IMR-90 (cell line): ENCODE measurements around the gene MPRIP. TPM values are rescaled to one million over a fixed set of nuclear protein-coding genes. Genes with fewer than 3 reads are reported as not detected.

ENCODE experiments used
- ATAC-seq: fragments of 200-7000 bp; cut with Tn5 transposase; 2 replicates; pipeline ENCODE4 v1.9.1; 2020; ENCODE audit warnings: low read depth, mild to moderate bottlenecking, moderate library complexity
- BruUV-seq: library from RNA; stranded (reverse); fragments of 400-500 nt; replicated peaks from 2 replicates; lab custom pipeline; 2021; lab: Mats Ljungman, UMichigan
- CTCF ChIA-PET: fragments of 300-600 bp; formaldehyde crosslinking; extraction: SDS; loops from one replicate; lab custom pipeline; 2021; ENCODE audit warnings: antibody characterized with exemption; lab: Yijun Ruan, JAX
- POLR2A ChIA-PET: fragments of 300-600 bp; sonication (Branson Sonifier 250); formaldehyde crosslinking; loops from one replicate; lab custom pipeline; 2022; ENCODE audit warnings: antibody characterized with exemption; ENCODE audit not compliant: unreplicated experiment; lab: Charles Lee
- DNase-seq: peaks from one replicate; pipeline ENCODE4 v3.0.0; 2013
- H2AFZ ChIP-seq: replicated peaks from 2 replicates; pipeline ENCODE3; 2013; ENCODE audit warnings: low read length, mild to moderate bottlenecking; ENCODE audit not compliant: poor library complexity
- H2AK5ac ChIP-seq: 2 replicates; pipeline ENCODE4 v1.6.1; 2013; ENCODE audit warnings: low read depth, low read length, inconsistent platforms
- H2AK9ac ChIP-seq: replicated peaks from 2 replicates; pipeline ENCODE3; 2013; ENCODE audit warnings: mild to moderate bottlenecking, low read depth, low read length, moderate library complexity; ENCODE audit not compliant: poor library complexity
- H2BK120ac ChIP-seq: 2 replicates; pipeline ENCODE4 v1.6.1; 2013; ENCODE audit warnings: low read depth, low read length, inconsistent platforms
- H2BK15ac ChIP-seq: 3 replicates; pipeline ENCODE4 v1.6.1; 2013; ENCODE audit warnings: low read depth, low read length, inconsistent platforms
- H2BK20ac ChIP-seq: 2 replicates; pipeline ENCODE4 v1.6.1; 2013; ENCODE audit warnings: low read depth, mild to moderate bottlenecking, inconsistent platforms, low read length, moderate library complexity
- H2BK5ac ChIP-seq: 2 replicates; pipeline ENCODE4 v1.6.1; 2013; ENCODE audit warnings: mild to moderate bottlenecking, low read depth, low read length, inconsistent platforms; ENCODE audit not compliant: poor library complexity, severe bottlenecking
- H3K14ac ChIP-seq: replicated peaks from 2 replicates; pipeline ENCODE4 v1.6.1; 2013; ENCODE audit warnings: low read depth, low read length, inconsistent platforms
- H3K18ac ChIP-seq: 2 replicates; pipeline ENCODE4 v1.6.1; 2013; ENCODE audit warnings: low read depth, low read length, control low read depth
- H3K23ac ChIP-seq: 2 replicates; pipeline ENCODE4 v1.6.1; 2013; ENCODE audit warnings: low read depth, low read length, inconsistent platforms
- H3K27ac ChIP-seq: 2 replicates; pipeline ENCODE4 v1.5.1; 2013; ENCODE audit warnings: mild to moderate bottlenecking, control low read depth, low read length; ENCODE audit not compliant: insufficient read depth
- H3K27me3 ChIP-seq: 2 replicates; pipeline ENCODE4 v1.6.1; 2013; ENCODE audit warnings: low read length; ENCODE audit not compliant: control insufficient read depth, insufficient read depth
- H3K36me3 ChIP-seq: 2 replicates; pipeline ENCODE4 v1.6.1; 2013; ENCODE audit warnings: low read length, mixed read lengths; ENCODE audit not compliant: control insufficient read depth, insufficient read depth
- H3K4ac ChIP-seq: 2 replicates; pipeline ENCODE4 v1.6.1; 2013; ENCODE audit warnings: low read depth, low read length, inconsistent platforms
- H3K4me1 ChIP-seq: 2 replicates; pipeline ENCODE4 v1.6.1; 2013; ENCODE audit warnings: low read length, mixed read lengths; ENCODE audit not compliant: control insufficient read depth, insufficient read depth
- H3K4me2 ChIP-seq: 2 replicates; pipeline ENCODE4 v1.6.1; 2013; ENCODE audit warnings: low read depth, mild to moderate bottlenecking, control low read depth, low read length, moderate library complexity
- H3K4me3 ChIP-seq: 2 replicates; pipeline ENCODE4 v1.5.1; 2013; ENCODE audit warnings: low read depth, mild to moderate bottlenecking, control low read depth, low read length, moderate library complexity; ENCODE audit not compliant: insufficient read depth
- H3K56ac ChIP-seq: 2 replicates; pipeline ENCODE4 v1.6.1; 2013; ENCODE audit warnings: low read length, inconsistent platforms; ENCODE audit not compliant: insufficient read depth; ENCODE audit errors: extremely low read depth
- H3K79me1 ChIP-seq, 2 experiments: 2 replicates each; pipeline ENCODE4 v1.6.1; 2013; ENCODE audit warnings: low read length in 2 of 2, inconsistent platforms in 1 of 2, low read depth in 1 of 2
- H3K9ac ChIP-seq: 2 replicates; pipeline ENCODE4 v1.6.1; 2013; ENCODE audit warnings: low read depth, low read length, control low read depth
- H3K9me1 ChIP-seq: 2 replicates; pipeline ENCODE4 v1.6.1; 2013; ENCODE audit warnings: low read length, inconsistent platforms; ENCODE audit not compliant: insufficient read depth
- H3K9me3 ChIP-seq: 2 replicates; pipeline ENCODE4 v1.6.1; 2013; ENCODE audit warnings: low read length; ENCODE audit not compliant: control insufficient read depth, insufficient read depth
- H4K20me1 ChIP-seq: 2 replicates; pipeline ENCODE4 v1.6.1; 2013; ENCODE audit warnings: low read length, inconsistent platforms; ENCODE audit not compliant: insufficient read depth
- H4K5ac ChIP-seq: 2 replicates; pipeline ENCODE4 v1.6.1; 2013; ENCODE audit warnings: mild to moderate bottlenecking, low read depth, low read length, control low read depth
- H4K8ac ChIP-seq, 2 experiments: 2 replicates each; pipeline ENCODE4 v1.6.1; 2013; ENCODE audit warnings: low read depth in 2 of 2, low read length in 2 of 2, control low read depth in 1 of 2, inconsistent platforms in 1 of 2
- H4K91ac ChIP-seq: 2 replicates; pipeline ENCODE4 v1.6.1; 2013; ENCODE audit warnings: low read depth, low read length, inconsistent platforms; ENCODE audit not compliant: insufficient read depth
- RCOR1 ChIP-seq: IDR thresholded peaks from 2 replicates; pipeline ENCODE4 v1.6.1; 2012; ENCODE audit warnings: mild to moderate bottlenecking, low read length, improper control_type of control experiment; ENCODE audit not compliant: insufficient replicate concordance
- SMC3 ChIP-seq: fragments of 150-350 bp; IDR thresholded peaks from 2 replicates; pipeline ENCODE4 v1.6.1; 2016; ENCODE audit warnings: low read depth, mild to moderate bottlenecking, antibody characterized with exemption, low read length, moderate library complexity
- WGBS, 2 experiments: methylation state at CpG; one replicate each; pipeline versions ENCODE4 v1.1.5 to v1.1.7; 2013; ENCODE audit warnings: missing lambda C conversion rate in 2 of 2; ENCODE audit not compliant: insufficient read length in 1 of 2; ENCODE audit errors: extremely low coverage in 2 of 2; 5-methylcytosine and 5-hydroxymethylcytosine counted together
- dilution Hi-C: fragments of 300-500 bp; cut with HindIII; formaldehyde crosslinking; loops from one replicate; pipeline ENCODE4 v1.14.3; 2018; ENCODE audit warnings: low sequenced_read_pairs; ENCODE audit not compliant: unreplicated experiment
- in situ Hi-C: fragments of 300-500 bp; cut with MboI; formaldehyde crosslinking; loops from 3 replicates; pipeline ENCODE4 v1.14.3; 2019; ENCODE audit warnings: low sequenced_read_pairs, inconsistent platforms, mixed read lengths
- intact Hi-C: fragments of 100-400 bp; cut with micrococcal nuclease; formaldehyde crosslinking; loops from 2 replicates; pipeline ENCODE4 v1.10.0; 2022
- polyA plus RNA-seq, 3 experiments: library from polyadenylated mRNA; depleted of rRNA; stranded (reverse); fragments of >200 nt; gene quantifications; 2 replicates each; pipeline ENCODE4 v1.2.3, GENCODE V29; 2012; ENCODE audit warnings: low replicate concordance in 1 of 3
- total RNA-seq: library from RNA; depleted of rRNA; stranded (reverse); fragments of >200 nt; gene quantifications from 2 replicates; pipeline ENCODE4 v1.2.3, GENCODE V29; 2012
- TF ChIP-seq, protein P1 (sequence below): fragments of 150-350 bp; IDR thresholded peaks from 2 replicates; pipeline ENCODE4 v1.6.1; 2016; ENCODE audit warnings: low read depth, mild to moderate bottlenecking, low read length, moderate library complexity, borderline replicate concordance

The MPRIP gene
- total and polyA plus RNA-seq, 2 of the 4 experiments (the other 2 are of a cell fraction): 111 to 149 TPM

- WGBS, 2 experiments: 90% methylated on average over 2 of the region's 4 CpGs; no CpG with 5 or more reads in 1 of the 2 experiments
- Histone ChIP-seq H4K91ac (no peak overlapping the region), H3K27ac (no peak overlapping the region), H3K4me2 (no peak overlapping the region), H3K79me1 (peaks cover 26 to 43% of the 10 kb centered on the region in 2 experiments), H3K4me3 (no peak overlapping the region), H3K9me3 (no peaks in the 10 kb centered on the region), H4K20me1 (peaks cover 11% of the 10 kb centered on the region), H2AK9ac (no peak overlapping the region), H4K8ac (no peak overlapping the region), H2BK15ac (no peak overlapping the region), H4K5ac (no peak overlapping the region), H3K56ac (no peak overlapping the region), H2BK5ac (no peak overlapping the region), H2BK120ac (no peak overlapping the region), H2AK5ac (no peak overlapping the region), H3K9me1 (peaks cover 3% of the 10 kb centered on the region; the same call in 1 of the 2 replicates), H2AFZ (no peak overlapping the region), H2BK20ac (no peak overlapping the region), H3K23ac (no peak overlapping the region), H3K4me1 (peaks cover 2% of the 10 kb centered on the region), H3K14ac (no peak overlapping the region), H3K27me3 (no peaks in the 10 kb centered on the region), H3K4ac (no peak overlapping the region), H3K18ac (no peak overlapping the region), H3K36me3 (peaks cover 80% of the 10 kb centered on the region), H3K9ac (no peak overlapping the region)
- ChIA-PET POLR2A (no interaction called here), CTCF (no interaction called here)
- in situ Hi-C loops (no loop called here), dilution Hi-C loops (no loop called here), intact Hi-C loops (no loop called here)
- TF ChIP-seq RCOR1: no peak
- TF ChIP-seq, protein P1, sequence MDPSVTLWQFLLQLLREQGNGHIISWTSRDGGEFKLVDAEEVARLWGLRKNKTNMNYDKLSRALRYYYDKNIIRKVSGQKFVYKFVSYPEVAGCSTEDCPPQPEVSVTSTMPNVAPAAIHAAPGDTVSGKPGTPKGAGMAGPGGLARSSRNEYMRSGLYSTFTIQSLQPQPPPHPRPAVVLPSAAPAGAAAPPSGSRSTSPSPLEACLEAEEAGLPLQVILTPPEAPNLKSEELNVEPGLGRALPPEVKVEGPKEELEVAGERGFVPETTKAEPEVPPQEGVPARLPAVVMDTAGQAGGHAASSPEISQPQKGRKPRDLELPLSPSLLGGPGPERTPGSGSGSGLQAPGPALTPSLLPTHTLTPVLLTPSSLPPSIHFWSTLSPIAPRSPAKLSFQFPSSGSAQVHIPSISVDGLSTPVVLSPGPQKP: no peak
- TF ChIP-seq SMC3: no peak
- ATAC-seq (no peak), DNase-seq (no peak)
- no TSS peak for BruUV-seq
These were observed 119.5 kb downstream of the MPRIP start for GRCh38 chr17:17161759-17162158.
